Sigmoid colon (tissue), 4 donors: ENCODE measurements around the gene ACTR3.

Experiments used
- CTCF ChIP-seq, 4 experiments: fragments of 450-650 bp in 3 of 4; fragments of 200-600 bp in 1 of 4; IDR thresholded peaks; one replicate each; pipeline ENCODE4 v1.5.1; 2016 to 2019; ENCODE audit warnings: antibody characterized with exemption in 4 of 4, mild to moderate bottlenecking in 3 of 4, moderate library complexity in 2 of 4
- POLR2A ChIP-seq, 2 donors: fragments of 450-650 bp; IDR thresholded peaks; one replicate each; pipeline ENCODE4 v1.6.1; 2016; ENCODE audit warnings: antibody characterized with exemption in 2 of 2, mild to moderate bottlenecking in 2 of 2, moderate library complexity in 2 of 2
- POLR2AphosphoS5 ChIP-seq, 4 donors: sonication (generic); formaldehyde crosslinking; IDR thresholded peaks; one replicate each; pipeline ENCODE4 v1.6.1; 2017; ENCODE audit warnings: antibody characterized with exemption in 4 of 4

GRCh38 chr2:114006460-114006859 lies 116.6 kb downstream of the ACTR3 start:
- TF ChIP-seq POLR2A (IDR thresholded peaks at IDR 0.05) (no peak), CTCF (IDR thresholded peaks at IDR 0.05) (no peak), POLR2AphosphoS5 (IDR thresholded peaks at IDR 0.05) (no peak)
